BJ (cell line): Measurements from ENCODE around the gene TCN2. TPM values are rescaled to one million over a fixed set of nuclear protein-coding genes. Genes with fewer than 3 reads are reported as not detected.
A peak's percentile ranks its signal among the peaks of the same experiment; 100 is the strongest.

Source experiments
- CTCF ChIA-PET: fragments of 350-600 bp; formaldehyde crosslinking; extraction: SDS; loops from one replicate; lab custom pipeline; 2021; ENCODE audit warnings: antibody characterized with exemption, inconsistent platforms; lab: Yijun Ruan, JAX
- POLR2A ChIA-PET: fragments of 300-600 bp; sonication (Branson Sonifier 250); formaldehyde crosslinking; extraction: SDS; loops from one replicate; lab custom pipeline; 2021; ENCODE audit warnings: antibody characterized with exemption; lab: Charles Lee
- DNase-seq: peaks from one replicate; pipeline ENCODE4 v3.0.0-alpha.2; 2011; ENCODE audit warnings: low read depth
- H3K27me3 ChIP-seq: 2 replicates; pipeline ENCODE4 v1.6.0; 2011; ENCODE audit warnings: low read length; ENCODE audit not compliant: control insufficient read depth, insufficient read depth
- H3K36me3 ChIP-seq: 2 replicates; pipeline ENCODE4 v1.5.1; 2011; ENCODE audit warnings: low read length; ENCODE audit not compliant: control insufficient read depth, insufficient read depth
- H3K4me3 ChIP-seq: 2 replicates; pipeline ENCODE4 v1.5.1; 2011; ENCODE audit warnings: low read depth, mild to moderate bottlenecking, control low read depth, low read length
- CTCF ChIP-seq: IDR thresholded peaks from 2 replicates; pipeline ENCODE4 v1.5.1; 2011; ENCODE audit warnings: low read depth, mild to moderate bottlenecking, control low read depth, inconsistent platforms, low read length, moderate library complexity; ENCODE audit not compliant: insufficient read depth
- polyA plus RNA-seq: library from polyadenylated mRNA; depleted of rRNA; stranded (reverse); fragments of >200 nt; gene quantifications from 2 replicates; pipeline ENCODE4 v1.2.3, GENCODE V29; 2011

The TCN2 gene
- polyA plus RNA-seq, 1 experiment: 15.8 TPM

- ChIA-PET POLR2A (no interaction called here), CTCF (no interaction called here)
- Histone ChIP-seq H3K36me3 (peaks cover 12% of the 10 kb centered on the region), H3K4me3 (no peak overlapping the region), H3K27me3 (peaks cover 10% of the 10 kb centered on the region)
- no peak for TF ChIP-seq CTCF
- no peak for DNase-seq
Observed at GRCh38 chr22:30572840-30573593, 34.0 kb upstream of the TCN2 start.

- Histone ChIP-seq H3K4me3 (no peak overlapping the region), H3K36me3 (peaks cover 16% of the 10 kb centered on the region), H3K27me3 (peaks cover 10% of the 10 kb centered on the region)
- no peak for DNase-seq
- POLR2A ChIA-PET: no interaction called here
- no peak for TF ChIP-seq CTCF
- CTCF ChIA-PET: no interaction called here
Observed at GRCh38 chr22:30573594-30574094, 33.3 kb upstream of the TCN2 start.

GRCh38 chr22:30574095-30574981 lies 32.6 kb upstream of the TCN2 start, which contains the start of gene GAL3ST1:
GAL3ST1 (minus strand) TSS chr22:30574665; CDS start chr22:30557392, 17,273 bp downstream.
- H3K4me3 ChIP-seq: no peak within 1 kb of the TSS
- H3K27me3 ChIP-seq: peaks cover 7% of the 10 kb centered on the region; the same call in 1 of the 2 replicates
- TF ChIP-seq CTCF: no peak
- ChIA-PET POLR2A (no interaction called here), CTCF (no interaction called here)
- peaks cover 22% of the 10 kb centered on the region for H3K36me3 ChIP-seq
- no peak for DNase-seq

DNA sequence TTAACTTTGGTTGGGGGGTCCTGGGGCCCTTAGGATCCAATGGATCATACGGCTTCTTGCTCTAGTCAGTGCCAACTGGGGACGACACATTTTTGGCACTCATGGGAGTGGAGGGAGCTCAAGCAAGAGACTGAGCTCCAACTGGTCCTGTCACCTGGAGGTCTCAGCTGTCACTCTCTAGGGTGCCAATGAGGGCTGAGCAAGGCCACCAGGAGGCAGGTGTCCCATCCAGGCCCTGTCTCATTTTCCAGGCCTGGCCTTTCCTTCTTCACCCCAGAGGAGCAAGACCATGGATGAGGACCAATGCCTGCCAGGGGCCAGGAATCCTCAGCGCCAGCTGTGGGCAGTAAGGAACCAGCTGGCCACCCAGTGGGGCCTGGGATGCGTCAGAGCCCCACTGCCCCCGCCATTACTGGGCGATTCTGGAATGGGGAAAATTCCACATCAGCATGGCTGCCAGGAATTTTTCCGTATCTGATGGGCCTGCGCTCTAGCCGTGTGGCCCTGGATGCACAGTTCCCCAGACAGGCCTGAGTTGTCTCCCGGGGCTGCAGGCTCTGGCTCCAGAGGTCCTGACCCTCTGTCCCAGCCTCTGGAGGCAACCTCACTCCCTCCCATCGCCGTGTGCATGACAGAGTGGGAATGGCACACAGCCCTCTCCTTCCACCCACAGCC lies 31.8 kb upstream of the TCN2 start:
- no peak for DNase-seq
- CTCF ChIA-PET: no interaction called here

More for the DNA sequence above, 31.8 kb upstream of the TCN2 start:
- Histone ChIP-seq H3K4me3 (no peak overlapping the region), H3K27me3 (peaks cover 2% of the 10 kb centered on the region; the same call in 1 of the 2 replicates), H3K36me3 (peaks cover 29% of the 10 kb centered on the region)
- POLR2A ChIA-PET: no interaction called here
- 0 out of 2 replicates have a peak, but pooled peaks have one; percentile 8 for TF ChIP-seq CTCF
